K562 (cell line): ENCODE data around the gene TMED4. TPM values are rescaled to one million over a fixed set of nuclear protein-coding genes. Genes with fewer than 3 reads are reported as not detected.

Source experiments
- CHCHD3 ChIP-seq: fragments of 250-450 bp; sonication (Bioruptor Pico); IDR thresholded peaks from 2 replicates; pipeline ENCODE4 v2.1.2; 2022; ENCODE audit warnings: mild to moderate bottlenecking
- CHD1 ChIP-seq: fragments of 200-600 bp; sonication (generic); IDR thresholded peaks from one replicate; pipeline ENCODE4 v1.6.1; 2012; ENCODE audit warnings: mild to moderate bottlenecking, moderate library complexity, low read length, inconsistent platforms
- FOXA3 ChIP-seq, 2 experiments: fragments of 450-650 bp in 1 of 2; sonication (generic) in 1 of 2; formaldehyde crosslinking; IDR thresholded peaks in 1 of 2; conservative IDR thresholded peaks in 1 of 2; 2 replicates each; pipeline versions ENCODE4 v1.4.0 to v1.8.0; 2020 to 2022; ENCODE audit warnings: mild to moderate bottlenecking in 2 of 2, missing genetic modification reagents in 1 of 2
- HNRNPLL ChIP-seq: fragments of 200-400 bp; formaldehyde crosslinking; IDR thresholded peaks from 2 replicates; pipeline ENCODE4 v1.6.1; 2017; ENCODE audit warnings: low read length, low read depth, mild to moderate bottlenecking; ENCODE audit not compliant: poor library complexity, severe bottlenecking
- MAZ ChIP-seq, 2 experiments: fragments of 450-650 bp in 1 of 2; sonication (generic) in 1 of 2; formaldehyde crosslinking; IDR thresholded peaks in 1 of 2; conservative IDR thresholded peaks in 1 of 2; 2 replicates each; pipeline versions ENCODE4 v1.4.0 to v1.5.0; 2020; ENCODE audit warnings: mild to moderate bottlenecking in 1 of 2, missing genetic modification reagents in 1 of 2
- MEF2A ChIP-seq: IDR thresholded peaks from 2 replicates; pipeline ENCODE4 v1.6.1; 2011; ENCODE audit warnings: low read depth, mild to moderate bottlenecking, low read length, moderate library complexity; ENCODE audit not compliant: control insufficient read depth
- NELFE ChIP-seq: IDR thresholded peaks from 2 replicates; pipeline ENCODE4 v1.6.1; 2011; ENCODE audit warnings: mild to moderate bottlenecking; ENCODE audit not compliant: insufficient read depth, insufficient read length
- POLR2A ChIP-seq: fragments of 450-650 bp; conservative IDR thresholded peaks from 2 replicates; pipeline ENCODE4 v1.6.1; 2016
- RBM22 ChIP-seq: fragments of 200-400 bp; formaldehyde crosslinking; IDR thresholded peaks from 2 replicates; pipeline ENCODE4 v1.6.1; 2018; ENCODE audit warnings: low read length, low read depth; ENCODE audit not compliant: poor library complexity, severe bottlenecking
- TGIF2 ChIP-seq: sonication (generic); formaldehyde crosslinking; IDR thresholded peaks from 2 replicates; pipeline ENCODE4 v1.8.1; 2022; ENCODE audit warnings: mild to moderate bottlenecking, missing genetic modification reagents, moderate library complexity
- ZNF551 ChIP-seq: fragments of 250-450 bp; sonication (Bioruptor Pico); IDR thresholded peaks from 2 replicates; pipeline ENCODE4 v1.5.0; 2021; ENCODE audit warnings: mild to moderate bottlenecking, moderate library complexity
- polyA plus RNA-seq, 8 experiments: library from polyadenylated mRNA; depleted of rRNA in 4 of 8; stranded (reverse) in 5 of 8; unstranded in 3 of 8; fragments of >200 nt; fragmentation: Nextera tagmentation in 2 of 8; fragmentation: Illumina TruSeq in 1 of 8; extraction: Ambion mirVana in 2 of 8; extraction: Trizol in 1 of 8; gene quantifications; 2 replicates each; pipeline versions ENCODE4 v1.2.1 to v1.2.3, GENCODE V29; 2011 to 2014; ENCODE audit warnings: inconsistent platforms in 1 of 8, missing spikeins in 1 of 8
- total RNA-seq, 7 experiments: library from RNA; depleted of rRNA in 6 of 7; stranded (reverse); fragments of >200 nt in 6 of 7; fragmentation: Illumina TruSeq in 2 of 7; extraction: Trizol in 2 of 7; gene quantifications; 2 replicates each; pipeline versions ENCODE4 v1.2.1 to v1.2.3, GENCODE V29; 2011 to 2021; ENCODE audit warnings: low replicate concordance in 1 of 7
- TF ChIP-seq, protein P1 (sequence below): fragments of 250-450 bp; sonication (Bioruptor Pico); IDR thresholded peaks from 2 replicates; pipeline ENCODE4 v1.8.0; 2021; ENCODE audit warnings: borderline replicate concordance, mild to moderate bottlenecking, moderate library complexity; ENCODE audit not compliant: poor library complexity, severe bottlenecking
- TF ChIP-seq, protein P2 (sequence below): fragments of 250-450 bp; sonication (Bioruptor Pico); IDR thresholded peaks from 2 replicates; pipeline ENCODE4 v1.8.0; 2021; ENCODE audit warnings: moderate library complexity, mild to moderate bottlenecking, inconsistent platforms
- TF ChIP-seq, protein P3 (sequence below): fragments of 150-350 bp; IDR thresholded peaks from 2 replicates; pipeline ENCODE4 v1.6.1; 2014; ENCODE audit warnings: low read depth, mild to moderate bottlenecking, low read length, borderline replicate concordance
- TF ChIP-seq, protein P4 (sequence below): sonication (generic); formaldehyde crosslinking; IDR thresholded peaks from 2 replicates; pipeline ENCODE4 v1.8.0; 2022; ENCODE audit warnings: mild to moderate bottlenecking, missing genetic modification reagents

The TMED4 gene
- total and polyA plus RNA-seq, 9 of the 15 experiments (the other 6 are each of a cell fraction or from before 2014, with no cell fraction given): 20.3 to 64.0 (median 42.1) TPM

DNA sequence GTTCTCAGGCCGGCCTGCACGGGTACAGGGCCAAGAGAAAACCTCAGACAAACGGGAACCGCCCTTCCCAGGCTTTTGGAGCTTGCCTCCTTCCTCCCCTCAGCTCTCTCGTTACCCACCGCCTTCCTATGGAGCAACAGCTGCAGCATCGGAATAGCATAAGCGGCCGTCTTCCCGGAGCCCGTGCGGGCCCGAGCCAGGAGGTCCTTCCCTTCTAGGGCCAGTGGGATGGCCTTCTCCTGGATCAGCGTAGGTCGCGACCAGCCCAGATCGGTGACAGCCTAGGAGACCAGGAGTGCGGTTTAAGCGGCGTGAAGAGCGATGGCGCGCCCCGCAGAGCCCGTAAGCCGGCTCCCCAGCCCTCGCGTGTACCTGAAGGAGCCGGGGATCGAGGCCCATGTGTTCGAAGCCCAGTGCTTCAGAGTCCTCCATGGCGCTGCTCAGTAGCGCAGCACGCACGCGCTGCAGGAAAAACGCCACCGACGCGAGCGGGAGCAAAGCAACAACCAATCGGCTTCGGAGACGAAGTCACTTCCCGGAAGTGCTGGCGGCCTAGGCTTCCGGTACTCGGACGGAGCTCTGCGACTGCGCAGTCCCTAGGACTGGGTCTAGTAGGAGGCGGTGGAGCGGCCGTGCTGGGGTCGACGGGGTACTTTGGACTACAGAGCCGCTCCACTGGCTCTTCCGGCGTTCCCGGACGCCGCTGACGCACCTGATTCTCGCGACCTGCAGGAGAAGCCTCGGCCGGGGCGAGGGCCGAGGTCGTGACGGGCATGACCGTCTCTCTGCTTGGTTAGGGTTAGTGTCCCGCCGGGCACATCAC lies 8.4 kb downstream of the TMED4 start, which contains the start of gene DDX56 (continued):
- TF ChIP-seq, protein P1, sequence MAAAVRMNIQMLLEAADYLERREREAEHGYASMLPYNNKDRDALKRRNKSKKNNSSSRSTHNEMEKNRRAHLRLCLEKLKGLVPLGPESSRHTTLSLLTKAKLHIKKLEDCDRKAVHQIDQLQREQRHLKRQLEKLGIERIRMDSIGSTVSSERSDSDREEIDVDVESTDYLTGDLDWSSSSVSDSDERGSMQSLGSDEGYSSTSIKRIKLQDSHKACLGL (CRISPR knock-in tag): peak; percentile 83
- TF ChIP-seq, protein P2, sequence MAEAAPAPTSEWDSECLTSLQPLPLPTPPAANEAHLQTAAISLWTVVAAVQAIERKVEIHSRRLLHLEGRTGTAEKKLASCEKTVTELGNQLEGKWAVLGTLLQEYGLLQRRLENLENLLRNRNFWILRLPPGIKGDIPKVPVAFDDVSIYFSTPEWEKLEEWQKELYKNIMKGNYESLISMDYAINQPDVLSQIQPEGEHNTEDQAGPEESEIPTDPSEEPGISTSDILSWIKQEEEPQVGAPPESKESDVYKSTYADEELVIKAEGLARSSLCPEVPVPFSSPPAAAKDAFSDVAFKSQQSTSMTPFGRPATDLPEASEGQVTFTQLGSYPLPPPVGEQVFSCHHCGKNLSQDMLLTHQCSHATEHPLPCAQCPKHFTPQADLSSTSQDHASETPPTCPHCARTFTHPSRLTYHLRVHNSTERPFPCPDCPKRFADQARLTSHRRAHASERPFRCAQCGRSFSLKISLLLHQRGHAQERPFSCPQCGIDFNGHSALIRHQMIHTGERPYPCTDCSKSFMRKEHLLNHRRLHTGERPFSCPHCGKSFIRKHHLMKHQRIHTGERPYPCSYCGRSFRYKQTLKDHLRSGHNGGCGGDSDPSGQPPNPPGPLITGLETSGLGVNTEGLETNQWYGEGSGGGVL (CRISPR knock-in tag): no peak
- TF ChIP-seq POLR2A (peak; percentile 95), ZNF551 (CRISPR knock-in tag) (no peak), MEF2A (no peak), RBM22 (peak; percentile 40), FOXA3 (CRISPR knock-in tag; conservative IDR thresholded peaks at IDR 0.05 in 1 of 2, IDR thresholded peaks at IDR 0.05 in 1 of 2) (peak in 1 of 2 experiments; percentile 76; a peak in 1 of 4 replicates), CHD1 (peak; percentile 35), CHCHD3 (CRISPR knock-in tag) (no peak), NELFE (no peak), HNRNPLL (peak; percentile 80), MAZ (CRISPR knock-in tag; conservative IDR thresholded peaks at IDR 0.05 in 1 of 2, IDR thresholded peaks at IDR 0.05 in 1 of 2) (peak in 1 of 2 experiments; percentile 68; a peak in 3 of 4 replicates), TGIF2 (no peak)
- TF ChIP-seq, protein P3, sequence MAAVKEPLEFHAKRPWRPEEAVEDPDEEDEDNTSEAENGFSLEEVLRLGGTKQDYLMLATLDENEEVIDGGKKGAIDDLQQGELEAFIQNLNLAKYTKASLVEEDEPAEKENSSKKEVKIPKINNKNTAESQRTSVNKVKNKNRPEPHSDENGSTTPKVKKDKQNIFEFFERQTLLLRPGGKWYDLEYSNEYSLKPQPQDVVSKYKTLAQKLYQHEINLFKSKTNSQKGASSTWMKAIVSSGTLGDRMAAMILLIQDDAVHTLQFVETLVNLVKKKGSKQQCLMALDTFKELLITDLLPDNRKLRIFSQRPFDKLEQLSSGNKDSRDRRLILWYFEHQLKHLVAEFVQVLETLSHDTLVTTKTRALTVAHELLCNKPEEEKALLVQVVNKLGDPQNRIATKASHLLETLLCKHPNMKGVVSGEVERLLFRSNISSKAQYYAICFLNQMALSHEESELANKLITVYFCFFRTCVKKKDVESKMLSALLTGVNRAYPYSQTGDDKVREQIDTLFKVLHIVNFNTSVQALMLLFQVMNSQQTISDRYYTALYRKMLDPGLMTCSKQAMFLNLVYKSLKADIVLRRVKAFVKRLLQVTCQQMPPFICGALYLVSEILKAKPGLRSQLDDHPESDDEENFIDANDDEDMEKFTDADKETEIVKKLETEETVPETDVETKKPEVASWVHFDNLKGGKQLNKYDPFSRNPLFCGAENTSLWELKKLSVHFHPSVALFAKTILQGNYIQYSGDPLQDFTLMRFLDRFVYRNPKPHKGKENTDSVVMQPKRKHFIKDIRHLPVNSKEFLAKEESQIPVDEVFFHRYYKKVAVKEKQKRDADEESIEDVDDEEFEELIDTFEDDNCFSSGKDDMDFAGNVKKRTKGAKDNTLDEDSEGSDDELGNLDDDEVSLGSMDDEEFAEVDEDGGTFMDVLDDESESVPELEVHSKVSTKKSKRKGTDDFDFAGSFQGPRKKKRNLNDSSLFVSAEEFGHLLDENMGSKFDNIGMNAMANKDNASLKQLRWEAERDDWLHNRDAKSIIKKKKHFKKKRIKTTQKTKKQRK: 0 out of 2 replicates have a peak, but pooled peaks have one; percentile 15
- TF ChIP-seq, protein P4, sequence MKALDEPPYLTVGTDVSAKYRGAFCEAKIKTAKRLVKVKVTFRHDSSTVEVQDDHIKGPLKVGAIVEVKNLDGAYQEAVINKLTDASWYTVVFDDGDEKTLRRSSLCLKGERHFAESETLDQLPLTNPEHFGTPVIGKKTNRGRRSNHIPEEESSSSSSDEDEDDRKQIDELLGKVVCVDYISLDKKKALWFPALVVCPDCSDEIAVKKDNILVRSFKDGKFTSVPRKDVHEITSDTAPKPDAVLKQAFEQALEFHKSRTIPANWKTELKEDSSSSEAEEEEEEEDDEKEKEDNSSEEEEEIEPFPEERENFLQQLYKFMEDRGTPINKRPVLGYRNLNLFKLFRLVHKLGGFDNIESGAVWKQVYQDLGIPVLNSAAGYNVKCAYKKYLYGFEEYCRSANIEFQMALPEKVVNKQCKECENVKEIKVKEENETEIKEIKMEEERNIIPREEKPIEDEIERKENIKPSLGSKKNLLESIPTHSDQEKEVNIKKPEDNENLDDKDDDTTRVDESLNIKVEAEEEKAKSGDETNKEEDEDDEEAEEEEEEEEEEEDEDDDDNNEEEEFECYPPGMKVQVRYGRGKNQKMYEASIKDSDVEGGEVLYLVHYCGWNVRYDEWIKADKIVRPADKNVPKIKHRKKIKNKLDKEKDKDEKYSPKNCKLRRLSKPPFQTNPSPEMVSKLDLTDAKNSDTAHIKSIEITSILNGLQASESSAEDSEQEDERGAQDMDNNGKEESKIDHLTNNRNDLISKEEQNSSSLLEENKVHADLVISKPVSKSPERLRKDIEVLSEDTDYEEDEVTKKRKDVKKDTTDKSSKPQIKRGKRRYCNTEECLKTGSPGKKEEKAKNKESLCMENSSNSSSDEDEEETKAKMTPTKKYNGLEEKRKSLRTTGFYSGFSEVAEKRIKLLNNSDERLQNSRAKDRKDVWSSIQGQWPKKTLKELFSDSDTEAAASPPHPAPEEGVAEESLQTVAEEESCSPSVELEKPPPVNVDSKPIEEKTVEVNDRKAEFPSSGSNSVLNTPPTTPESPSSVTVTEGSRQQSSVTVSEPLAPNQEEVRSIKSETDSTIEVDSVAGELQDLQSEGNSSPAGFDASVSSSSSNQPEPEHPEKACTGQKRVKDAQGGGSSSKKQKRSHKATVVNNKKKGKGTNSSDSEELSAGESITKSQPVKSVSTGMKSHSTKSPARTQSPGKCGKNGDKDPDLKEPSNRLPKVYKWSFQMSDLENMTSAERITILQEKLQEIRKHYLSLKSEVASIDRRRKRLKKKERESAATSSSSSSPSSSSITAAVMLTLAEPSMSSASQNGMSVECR (CRISPR knock-in tag): peak; percentile 97
